Kidney (tissue), 14 donors: ENCODE results near the gene ASB10. TPM values are rescaled to one million over a fixed set of nuclear protein-coding genes. Genes with fewer than 3 reads are reported as not detected.
A peak's percentile ranks its signal among the peaks of the same experiment; 100 is the strongest.

ENCODE experiments used
- DNase-seq, 5 donors: peaks; one replicate each; pipeline ENCODE4 v3.0.0-alpha.2; 2013 to 2020
- FAIRE-seq: peaks from 2 replicates; lab custom pipeline; 2012; peaks lifted over from hg19 to GRCh38; lab: Jason Lieb, UNC
- H3K27ac ChIP-seq, 2 donors: one replicate each; pipeline ENCODE4 v1.7.0; 2013; ENCODE audit warnings: low read depth in 2 of 2, low read length in 2 of 2, inconsistent platforms in 1 of 2
- H3K27me3 ChIP-seq: one replicate; pipeline ENCODE4 v1.7.1; 2013; ENCODE audit warnings: low read length, inconsistent platforms; ENCODE audit not compliant: control insufficient read depth, insufficient read depth
- H3K36me3 ChIP-seq, 3 donors: one replicate each; pipeline versions ENCODE4 v1.7.0 to v1.7.1; 2013; ENCODE audit warnings: low read length in 3 of 3, control low read depth in 1 of 3, inconsistent platforms in 1 of 3; ENCODE audit not compliant: insufficient read depth in 3 of 3, control insufficient read depth in 2 of 3
- H3K4me1 ChIP-seq, 3 donors: one replicate each; pipeline versions ENCODE4 v1.7.0 to v1.7.1; 2013; ENCODE audit warnings: low read length in 3 of 3, inconsistent platforms in 1 of 3, low read depth in 1 of 3; ENCODE audit not compliant: control insufficient read depth in 2 of 3, insufficient read depth in 2 of 3
- H3K4me3 ChIP-seq, 3 donors: one replicate each; pipeline versions ENCODE4 v1.7.0 to v1.8.1; 2013; ENCODE audit warnings: low read length in 3 of 3, control low read depth in 1 of 3, inconsistent platforms in 1 of 3
- H3K9ac ChIP-seq, 3 donors: one replicate each; pipeline versions ENCODE4 v1.7.0 to v1.7.1; 2013; ENCODE audit warnings: low read length in 3 of 3, control low read depth in 1 of 3, inconsistent platforms in 1 of 3
- H3K9me3 ChIP-seq, 3 donors: one replicate each; pipeline versions ENCODE4 v1.7.0 to v1.7.1; 2013; ENCODE audit warnings: low read length in 3 of 3, control low read depth in 1 of 3, inconsistent platforms in 1 of 3; ENCODE audit not compliant: control insufficient read depth in 2 of 3, insufficient read depth in 1 of 3
- intact Hi-C: fragments of 100-400 bp; cut with DNase I; formaldehyde crosslinking; loops from one replicate; pipeline ENCODE4 v1.11.1; 2022
- polyA plus RNA-seq: library from polyadenylated mRNA; stranded (reverse); fragments of 350-450 nt; fragmentation: Illumina TruSeq; extraction: RNeasy Lipid Tissue Mini Kit (QIAGEN cat#74804); gene quantifications from one replicate; pipeline ENCODE4 v1.2.3, GENCODE V29; 2014; ENCODE audit warnings: low read depth, low replicate concordance; ENCODE audit not compliant: insufficient read depth
- total RNA-seq: library from RNA; stranded (reverse); fragmentation: NEBNext Ultra II Directional; extraction: Animal tissue kit (Norgen Biotek cat#: 25700); gene quantifications from one replicate; pipeline ENCODE4 v1.2.1, GENCODE V29; 2021
- TF ChIP-seq, protein P1 (sequence below): IDR thresholded peaks from 3 replicates; pipeline ENCODE4 v1.5.1; 2012; ENCODE audit warnings: mild to moderate bottlenecking, moderate library complexity, borderline replicate concordance; ENCODE audit not compliant: insufficient read depth; ENCODE audit errors: extremely low read depth
- donor health status: control.
- donor health status: control.
- donor health status: control.
- donor health status: control.
- donor health status: control.
- donor health status: DM: yes; HTN: yes; CAD: no.
- donor health status: Normal renal cell carcinoma (clear cell type).

The ASB10 gene
- total and polyA plus RNA-seq, 2 donors from 2014 or later: 0.22 TPM; not detected in 1

DNA sequence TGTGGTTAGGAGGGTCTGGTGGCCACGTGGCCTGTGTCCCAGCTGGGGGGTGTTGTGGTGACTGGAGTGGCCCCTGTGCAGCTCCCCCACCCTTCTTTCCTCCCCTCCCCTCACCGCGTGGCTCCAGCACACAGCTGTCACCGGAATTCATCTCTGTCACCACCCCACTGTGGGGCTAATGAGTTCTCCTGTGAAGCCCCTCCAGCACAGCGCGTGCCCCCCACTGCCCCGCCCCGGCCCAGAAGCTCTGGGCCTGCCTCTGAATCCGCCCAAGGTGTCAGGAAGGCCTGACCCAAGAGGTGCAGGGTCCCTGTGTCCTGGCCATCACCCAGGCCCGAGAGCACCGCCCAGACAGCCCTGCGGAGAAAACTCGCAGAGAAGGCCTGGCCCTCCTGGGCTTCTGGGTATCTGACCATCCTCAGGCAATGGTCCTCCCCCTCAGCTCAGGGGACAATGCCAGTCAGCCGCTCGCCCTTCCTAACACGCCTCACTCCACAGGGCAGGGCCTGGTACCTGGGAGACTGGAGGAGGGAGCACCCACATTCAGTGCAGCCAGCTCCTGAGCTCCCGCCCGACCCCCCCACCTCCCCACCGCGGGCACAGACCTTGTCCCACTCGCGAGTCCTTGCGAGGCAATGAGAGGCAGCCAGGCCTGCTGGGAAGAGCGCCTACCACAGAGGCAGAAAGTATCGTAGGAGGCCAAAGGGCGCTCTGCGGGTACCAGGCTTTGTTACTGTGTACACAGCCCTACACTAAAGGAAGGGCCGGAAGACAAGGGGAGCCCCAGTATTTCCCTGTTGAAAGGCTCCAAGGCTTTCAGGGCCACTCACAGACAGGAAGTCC lies 57.7 kb downstream of the ASB10 start:
- intact Hi-C loops: no loop called here
- Histone ChIP-seq H3K4me1 (peaks cover 0 to 5% (median 0%) of the 10 kb centered on the region in 3 donors), H3K27me3 (no peaks in the 10 kb centered on the region), H3K27ac (no peak overlapping the region), H3K9me3 (no peaks in the 10 kb centered on the region), H3K4me3 (no peak overlapping the region), H3K36me3 (peaks cover 0 to 34% (median 17%) of the 10 kb centered on the region in 3 donors), H3K9ac (no peak overlapping the region)
- TF ChIP-seq, protein P1, sequence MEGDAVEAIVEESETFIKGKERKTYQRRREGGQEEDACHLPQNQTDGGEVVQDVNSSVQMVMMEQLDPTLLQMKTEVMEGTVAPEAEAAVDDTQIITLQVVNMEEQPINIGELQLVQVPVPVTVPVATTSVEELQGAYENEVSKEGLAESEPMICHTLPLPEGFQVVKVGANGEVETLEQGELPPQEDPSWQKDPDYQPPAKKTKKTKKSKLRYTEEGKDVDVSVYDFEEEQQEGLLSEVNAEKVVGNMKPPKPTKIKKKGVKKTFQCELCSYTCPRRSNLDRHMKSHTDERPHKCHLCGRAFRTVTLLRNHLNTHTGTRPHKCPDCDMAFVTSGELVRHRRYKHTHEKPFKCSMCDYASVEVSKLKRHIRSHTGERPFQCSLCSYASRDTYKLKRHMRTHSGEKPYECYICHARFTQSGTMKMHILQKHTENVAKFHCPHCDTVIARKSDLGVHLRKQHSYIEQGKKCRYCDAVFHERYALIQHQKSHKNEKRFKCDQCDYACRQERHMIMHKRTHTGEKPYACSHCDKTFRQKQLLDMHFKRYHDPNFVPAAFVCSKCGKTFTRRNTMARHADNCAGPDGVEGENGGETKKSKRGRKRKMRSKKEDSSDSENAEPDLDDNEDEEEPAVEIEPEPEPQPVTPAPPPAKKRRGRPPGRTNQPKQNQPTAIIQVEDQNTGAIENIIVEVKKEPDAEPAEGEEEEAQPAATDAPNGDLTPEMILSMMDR: no peak
- FAIRE-seq (no peak), DNase-seq (peak in 2 of 5 donors; percentile 37 to 39)

DNA sequence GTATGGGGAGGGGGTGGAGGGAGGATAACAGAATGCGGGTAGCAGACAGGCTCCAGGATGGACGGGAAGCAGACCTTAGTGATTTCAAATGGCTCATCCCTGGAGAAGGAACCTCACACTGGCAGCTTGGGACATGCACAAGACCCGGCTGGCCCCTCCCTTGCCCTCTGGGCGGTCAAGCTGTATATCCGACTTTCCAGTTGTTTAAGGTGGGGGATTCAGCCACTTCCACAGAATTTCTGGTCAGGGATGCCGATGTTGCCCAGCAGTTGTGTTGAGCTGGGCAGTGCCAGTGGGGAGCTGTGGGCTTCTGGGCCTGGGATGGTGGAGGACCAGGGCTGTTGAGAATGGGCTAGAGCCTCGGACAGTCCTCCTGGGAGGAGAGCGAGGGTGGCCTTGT lies 58.3 kb downstream of the ASB10 start:
- Histone ChIP-seq H3K27ac (no peak overlapping the region), H3K27me3 (no peaks in the 10 kb centered on the region), H3K4me1 (peaks cover 0 to 5% (median 0%) of the 10 kb centered on the region in 3 donors), H3K9me3 (no peaks in the 10 kb centered on the region), H3K9ac (no peak overlapping the region), H3K4me3 (no peak overlapping the region), H3K36me3 (peaks cover 0 to 32% (median 15%) of the 10 kb centered on the region in 3 donors)
- no peak for DNase-seq
- TF ChIP-seq, protein P1: no peak
- intact Hi-C loops: no loop called here
- no peak for FAIRE-seq

DNA sequence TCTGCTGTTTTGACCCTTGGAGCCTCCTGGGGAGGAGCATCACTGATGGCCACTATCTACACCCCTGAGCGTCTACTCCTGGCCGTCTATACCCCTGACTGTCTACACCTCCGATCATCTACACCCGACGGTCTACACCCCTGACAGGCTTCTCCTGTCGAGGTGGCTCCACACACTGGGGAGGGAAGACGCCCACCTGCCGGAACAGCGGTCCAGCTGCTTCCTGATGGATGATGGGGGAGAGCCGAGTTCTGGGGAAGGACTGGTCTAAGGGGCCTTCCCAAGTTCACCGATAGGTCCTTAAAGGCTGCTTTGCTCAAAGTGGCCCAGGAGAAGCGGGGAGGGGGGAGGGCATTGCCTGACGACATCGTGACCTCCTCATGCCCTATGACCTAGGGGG lies 58.9 kb downstream of the ASB10 start:
- FAIRE-seq (no peak), DNase-seq (no peak)
- no peak overlapping the region for H3K4me3 ChIP-seq
- intact Hi-C loops: no loop called here
- H3K9me3 ChIP-seq: no peaks in the 10 kb centered on the region
- H3K36me3 ChIP-seq: peaks cover 0 to 28% (median 13%) of the 10 kb centered on the region in 3 donors
- H3K4me1 ChIP-seq: peaks cover 0 to 5% (median 0%) of the 10 kb centered on the region in 3 donors
- TF ChIP-seq, protein P1: no peak
- no peak overlapping the region for H3K9ac ChIP-seq
- H3K27me3 ChIP-seq: no peaks in the 10 kb centered on the region
- H3K27ac ChIP-seq: no peak overlapping the region
